ENCODE results near the gene IQGAP1.

IQGAP1 gene

GRCh38 chr15:90364251-90364650 is 23.8 kb upstream of the IQGAP1 start:
- ChIA-PET POLR2A (no interaction called here), CTCF (interaction anchor here (0.6 to 5.5 kb wide), 4 partner anchors 31 to 154 kb away, joined by 3 to 82 read pairs (median 4); no protein-coding TSS in a partner anchor)
- H3K27ac ChIP-seq (ENCODE audit: extremely low read depth, low read depth, low read length), result no peak overlapping the region
- H3K9me3 ChIP-seq (ENCODE audit: control insufficient read depth, insufficient read depth, low read depth, low read length), result no peaks in the 10 kb centered on the region
- TF ChIP-seq GLI4 (tag by site-specific recombination; IDR thresholded peaks at IDR 0.05), result no peak
- TF ChIP-seq ZNF169 (tag by site-specific recombination; IDR thresholded peaks at IDR 0.05), result no peak
- TF ChIP-seq REST (tag by site-specific recombination; IDR thresholded peaks at IDR 0.05), result no peak
- no peak for TF ChIP-seq ZNF324 (tag by site-specific recombination; IDR thresholded peaks at IDR 0.05)
- TF ChIP-seq OSR2 (tag by site-specific recombination; IDR thresholded peaks at IDR 0.05), result no peak
- no peak for TF ChIP-seq ZNF10 (tag by site-specific recombination; IDR thresholded peaks at IDR 0.05)
- no peak for TF ChIP-seq ZNF571 (tag by site-specific recombination; IDR thresholded peaks at IDR 0.05)
- TF ChIP-seq, protein P1, sequence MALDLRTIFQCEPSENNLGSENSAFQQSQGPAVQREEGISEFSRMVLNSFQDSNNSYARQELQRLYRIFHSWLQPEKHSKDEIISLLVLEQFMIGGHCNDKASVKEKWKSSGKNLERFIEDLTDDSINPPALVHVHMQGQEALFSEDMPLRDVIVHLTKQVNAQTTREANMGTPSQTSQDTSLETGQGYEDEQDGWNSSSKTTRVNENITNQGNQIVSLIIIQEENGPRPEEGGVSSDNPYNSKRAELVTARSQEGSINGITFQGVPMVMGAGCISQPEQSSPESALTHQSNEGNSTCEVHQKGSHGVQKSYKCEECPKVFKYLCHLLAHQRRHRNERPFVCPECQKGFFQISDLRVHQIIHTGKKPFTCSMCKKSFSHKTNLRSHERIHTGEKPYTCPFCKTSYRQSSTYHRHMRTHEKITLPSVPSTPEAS (tag by site-specific recombination; IDR thresholded peaks at IDR 0.05), result no peak
- no peak for TF ChIP-seq SETDB1 (IDR thresholded peaks at IDR 0.05; ENCODE audit: insufficient read length, low read length)
- no peak overlapping the region for H3K4me3 ChIP-seq (ENCODE audit: low read depth, low read length)
- no peaks in the 10 kb centered on the region for H3K4me1 ChIP-seq (ENCODE audit: control insufficient read depth, insufficient read depth, low read length)
- peaks cover 14 to 22% of the 10 kb centered on the region in 2 experiments; a peak in 2 of 3 replicates for H3K36me3 ChIP-seq (ENCODE audit: control insufficient read depth in 2 of 2, insufficient read depth in 1 of 2, low read length in 2 of 2)

DNA sequence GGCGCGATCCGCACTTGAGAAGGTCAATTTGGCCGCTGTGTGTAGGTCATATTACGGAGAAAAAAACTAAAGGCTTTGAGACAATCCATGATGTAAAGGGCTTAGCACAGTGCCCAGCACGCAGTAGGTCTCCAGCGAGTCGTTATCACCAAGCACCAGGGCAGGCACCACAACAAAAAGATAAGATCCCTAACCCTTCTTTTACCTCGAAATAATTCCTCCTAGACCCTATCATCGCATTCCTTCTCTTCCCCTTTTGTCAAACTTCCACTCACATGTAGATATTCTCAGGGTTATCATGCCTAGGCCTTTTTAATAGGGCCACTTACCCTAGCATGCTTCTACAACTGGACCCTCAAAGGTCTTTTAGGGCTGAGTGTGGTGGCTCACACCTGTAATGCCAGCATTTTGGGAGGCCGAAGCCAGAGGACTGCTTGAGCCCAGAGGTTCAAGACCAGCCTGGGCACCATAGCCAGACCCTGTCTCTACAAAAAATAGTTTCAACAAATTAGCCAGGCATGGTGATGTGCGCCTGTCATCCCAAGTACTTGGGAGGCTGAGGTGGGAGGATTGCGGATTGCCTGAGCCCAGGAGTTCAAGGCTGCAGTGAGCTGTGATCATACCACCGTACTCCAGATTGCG is 22.5 kb upstream of the IQGAP1 start:
- Histone ChIP-seq H3K9me3 (ENCODE audit: control insufficient read depth, insufficient read depth, low read depth, low read length) (no peaks in the 10 kb centered on the region), H3K36me3 (ENCODE audit: control insufficient read depth in 2 of 2, insufficient read depth in 1 of 2, low read length in 2 of 2) (peaks cover 4 to 11% of the 10 kb centered on the region in 2 experiments; a peak in 2 of 3 replicates), H3K4me3 (ENCODE audit: low read depth, low read length) (no peak overlapping the region), H3K4me1 (ENCODE audit: control insufficient read depth, insufficient read depth, low read length) (no peaks in the 10 kb centered on the region), H3K27ac (ENCODE audit: extremely low read depth, low read depth, low read length) (no peak overlapping the region)
- no peak for TF ChIP-seq CTCF (tag by site-specific recombination; IDR thresholded peaks at IDR 0.05)
- CTCF ChIA-PET, result interaction anchor here (0.9 to 3.5 kb wide), 2 partner anchors 45 to 117 kb away, joined by 3 to 22 read pairs; no protein-coding TSS in a partner anchor
- POLR2A ChIA-PET, result interaction anchor here (1.2 kb wide), 1 partner anchor 23 kb away, joined by 4 read pairs; the partner anchor contains the start of gene IQGAP1

- no peak overlapping the region for H3K4me3 ChIP-seq (ENCODE audit: low read depth, low read length)
- ChIA-PET CTCF (interaction anchor here (0.6 to 3.5 kb wide), 5 partner anchors 15 to 117 kb away, joined by 3 to 22 read pairs (median 5); no protein-coding TSS in a partner anchor), POLR2A (interaction anchor here (0.9 to 1.4 kb wide), 2 partner anchors 21 to 114 kb away, joined by 4 to 6 read pairs; partner anchors contain the start of gene IQGAP1)
- no peak overlapping the region for H3K27ac ChIP-seq (ENCODE audit: extremely low read depth, low read depth, low read length)
- H3K9me3 ChIP-seq (ENCODE audit: control insufficient read depth, insufficient read depth, low read depth, low read length), result no peaks in the 10 kb centered on the region
- no peaks in the 10 kb centered on the region for H3K4me1 ChIP-seq (ENCODE audit: control insufficient read depth, insufficient read depth, low read length)
- peaks cover 0 to 2% of the 10 kb centered on the region in 2 experiments; a peak in 2 of 3 replicates for H3K36me3 ChIP-seq (ENCODE audit: control insufficient read depth in 2 of 2, insufficient read depth in 1 of 2, low read length in 2 of 2)
- TF ChIP-seq ZNF791 (tag by site-specific recombination; IDR thresholded peaks at IDR 0.05) (no peak), ZNF16 (tag by site-specific recombination; IDR thresholded peaks at IDR 0.05; ENCODE audit: low read depth) (no peak), ZNF433 (tag by site-specific recombination; IDR thresholded peaks at IDR 0.05; ENCODE audit: low read depth) (no peak), OVOL3 (tag by site-specific recombination; IDR thresholded peaks at IDR 0.05) (no peak), HOXC10 (CRISPR knock-in tag; IDR thresholded peaks at IDR 0.05) (no peak), ZNF426 (tag by site-specific recombination; IDR thresholded peaks at IDR 0.05) (no peak), ZNF654 (tag by site-specific recombination; IDR thresholded peaks at IDR 0.05; ENCODE audit: low read depth) (no peak), ZNF585B (tag by site-specific recombination; IDR thresholded peaks at IDR 0.05) (no peak), HOXD13 (CRISPR knock-in tag; IDR thresholded peaks at IDR 0.05; ENCODE audit: borderline replicate concordance) (no peak), GLIS1 (tag by site-specific recombination; IDR thresholded peaks at IDR 0.05) (no peak), ZNF560 (tag by site-specific recombination; IDR thresholded peaks at IDR 0.05; ENCODE audit: borderline replicate concordance) (no peak), REPIN1 (tag by site-specific recombination; IDR thresholded peaks at IDR 0.05; ENCODE audit: low read depth) (no peak), ZNF670 (tag by site-specific recombination; IDR thresholded peaks at IDR 0.05; ENCODE audit: low read depth) (no peak), ZNF239 (tag by site-specific recombination; IDR thresholded peaks at IDR 0.05) (no peak)
- TF ChIP-seq, protein P2, sequence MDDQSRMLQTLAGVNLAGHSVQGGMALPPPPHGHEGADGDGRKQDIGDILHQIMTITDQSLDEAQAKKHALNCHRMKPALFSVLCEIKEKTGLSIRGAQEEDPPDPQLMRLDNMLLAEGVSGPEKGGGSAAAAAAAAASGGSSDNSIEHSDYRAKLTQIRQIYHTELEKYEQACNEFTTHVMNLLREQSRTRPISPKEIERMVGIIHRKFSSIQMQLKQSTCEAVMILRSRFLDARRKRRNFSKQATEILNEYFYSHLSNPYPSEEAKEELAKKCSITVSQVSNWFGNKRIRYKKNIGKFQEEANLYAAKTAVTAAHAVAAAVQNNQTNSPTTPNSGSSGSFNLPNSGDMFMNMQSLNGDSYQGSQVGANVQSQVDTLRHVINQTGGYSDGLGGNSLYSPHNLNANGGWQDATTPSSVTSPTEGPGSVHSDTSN (CRISPR knock-in tag; IDR thresholded peaks at IDR 0.05), result no peak
Observed at GRCh38 chr15:90367576-90367975, 20.5 kb upstream of the IQGAP1 start.

Data from HEK293 (cell line).